ENCODE results near the gene RALBP1. TPM values are rescaled to one million over a fixed set of nuclear protein-coding genes. Genes with fewer than 3 reads are reported as not detected.
"Not testable (repeated sequence)": the region's sequence is repeated elsewhere in the genome, so short reads cannot be mapped to it uniquely, and the experiment has no call there.

Gene RALBP1
- total RNA-seq, 4 donors from 2014 or later, result 168 to 213 (median 178) TPM

- Histone ChIP-seq H3K27ac (no peak overlapping the region), H3K36me3 (no peaks in the 10 kb centered on the region), H3K9me3 (no peaks in the 10 kb centered on the region), H3K4me3 (no peak overlapping the region), H3K4me1 (peaks cover 2% of the 10 kb centered on the region), H3K27me3 (no peaks in the 10 kb centered on the region)
- no peak for TF ChIP-seq POLR2A (IDR thresholded peaks at IDR 0.05)
- TF ChIP-seq POLR2AphosphoS5 (IDR thresholded peaks at IDR 0.05), result no peak
- no peak for TF ChIP-seq EP300 (IDR thresholded peaks at IDR 0.05)
- no peak for DNase-seq (ENCODE audit: low spot score in 2 of 2)
- 96% methylated on average over 7 of the region's 7 CpGs for WGBS
These were observed 28.0 kb upstream of the RALBP1 start for GRCh38 chr18:9447334-9447733.

- Histone ChIP-seq H3K27me3 (no peaks in the 10 kb centered on the region), H3K9me3 (no peaks in the 10 kb centered on the region), H3K4me1 (peaks cover 9% of the 10 kb centered on the region), H3K27ac (no peak overlapping the region), H3K4me3 (no peak overlapping the region), H3K36me3 (no peaks in the 10 kb centered on the region)
- WGBS, result 51% methylated on average over 12 of the region's 12 CpGs
- no peak for DNase-seq (ENCODE audit: low spot score in 2 of 2)
- TF ChIP-seq EP300 (IDR thresholded peaks at IDR 0.05), result no peak
- TF ChIP-seq POLR2AphosphoS5 (IDR thresholded peaks at IDR 0.05), result no peak
- TF ChIP-seq, protein P1, sequence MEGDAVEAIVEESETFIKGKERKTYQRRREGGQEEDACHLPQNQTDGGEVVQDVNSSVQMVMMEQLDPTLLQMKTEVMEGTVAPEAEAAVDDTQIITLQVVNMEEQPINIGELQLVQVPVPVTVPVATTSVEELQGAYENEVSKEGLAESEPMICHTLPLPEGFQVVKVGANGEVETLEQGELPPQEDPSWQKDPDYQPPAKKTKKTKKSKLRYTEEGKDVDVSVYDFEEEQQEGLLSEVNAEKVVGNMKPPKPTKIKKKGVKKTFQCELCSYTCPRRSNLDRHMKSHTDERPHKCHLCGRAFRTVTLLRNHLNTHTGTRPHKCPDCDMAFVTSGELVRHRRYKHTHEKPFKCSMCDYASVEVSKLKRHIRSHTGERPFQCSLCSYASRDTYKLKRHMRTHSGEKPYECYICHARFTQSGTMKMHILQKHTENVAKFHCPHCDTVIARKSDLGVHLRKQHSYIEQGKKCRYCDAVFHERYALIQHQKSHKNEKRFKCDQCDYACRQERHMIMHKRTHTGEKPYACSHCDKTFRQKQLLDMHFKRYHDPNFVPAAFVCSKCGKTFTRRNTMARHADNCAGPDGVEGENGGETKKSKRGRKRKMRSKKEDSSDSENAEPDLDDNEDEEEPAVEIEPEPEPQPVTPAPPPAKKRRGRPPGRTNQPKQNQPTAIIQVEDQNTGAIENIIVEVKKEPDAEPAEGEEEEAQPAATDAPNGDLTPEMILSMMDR (IDR thresholded peaks at IDR 0.05), result no peak
- no peak for TF ChIP-seq POLR2A (IDR thresholded peaks at IDR 0.05)
These were observed 25.5 kb upstream of the RALBP1 start for GRCh38 chr18:9449600-9450414.

- 93% methylated on average over 7 of the region's 7 CpGs for WGBS
- not testable (repeated sequence) for H3K27ac ChIP-seq; H3K36me3 ChIP-seq; H3K4me3 ChIP-seq; DNase-seq (ENCODE audit: low spot score in 2 of 2); H3K27me3 ChIP-seq; H3K9me3 ChIP-seq; H3K4me1 ChIP-seq
These were observed 24.4 kb upstream of the RALBP1 start for GRCh38 chr18:9450920-9451319.

GRCh38 chr18:9453283-9453682 lies 22.0 kb upstream of the RALBP1 start:
- Histone ChIP-seq H3K4me3 (no peak overlapping the region), H3K27ac (peak overlapping the region; percentile 60), H3K4me1 (peaks cover 9% of the 10 kb centered on the region), H3K27me3 (no peaks in the 10 kb centered on the region), H3K36me3 (no peaks in the 10 kb centered on the region), H3K9me3 (peaks cover 5% of the 10 kb centered on the region)
- no peak for DNase-seq (ENCODE audit: low spot score in 2 of 2)
- no peak for TF ChIP-seq EP300 (IDR thresholded peaks at IDR 0.05)
- TF ChIP-seq, protein P1 (IDR thresholded peaks at IDR 0.05), result no peak
- TF ChIP-seq POLR2AphosphoS5 (IDR thresholded peaks at IDR 0.05), result no peak
- TF ChIP-seq POLR2A (IDR thresholded peaks at IDR 0.05), result no peak
- 56% methylated on average over 2 of the region's 2 CpGs for WGBS

GRCh38 chr18:9454061-9454703 lies 21.1 kb upstream of the RALBP1 start:
- Histone ChIP-seq H3K9me3 (peaks cover 5% of the 10 kb centered on the region), H3K36me3 (no peaks in the 10 kb centered on the region), H3K4me1 (peaks cover 9% of the 10 kb centered on the region), H3K27me3 (no peaks in the 10 kb centered on the region), H3K27ac (peak overlapping the region; percentile 60), H3K4me3 (no peak overlapping the region)
- DNase-seq (ENCODE audit: low spot score in 2 of 2), result no peak
- WGBS, result 53% methylated on average over 5 of the region's 5 CpGs
- TF ChIP-seq, protein P1 (IDR thresholded peaks at IDR 0.05), result no peak
- TF ChIP-seq EP300 (IDR thresholded peaks at IDR 0.05) (no peak), POLR2A (IDR thresholded peaks at IDR 0.05) (no peak)

- WGBS, result 75% methylated on average over 3 of the region's 3 CpGs
- Histone ChIP-seq H3K4me3 (no peak overlapping the region), H3K4me1 (peaks cover 7% of the 10 kb centered on the region), H3K9me3 (peaks cover 5% of the 10 kb centered on the region), H3K36me3 (no peaks in the 10 kb centered on the region), H3K27ac (no peak overlapping the region), H3K27me3 (no peaks in the 10 kb centered on the region)
- no peak for TF ChIP-seq POLR2A (IDR thresholded peaks at IDR 0.05)
- no peak for TF ChIP-seq POLR2AphosphoS5 (IDR thresholded peaks at IDR 0.05)
- no peak for TF ChIP-seq EP300 (IDR thresholded peaks at IDR 0.05)
- TF ChIP-seq, protein P1 (IDR thresholded peaks at IDR 0.05), result no peak
- DNase-seq (ENCODE audit: low spot score in 2 of 2), result no peak
These were observed 19.4 kb upstream of the RALBP1 start for GRCh38 chr18:9455718-9456511.
